Neutrophil (primary cell): ENCODE measurements around the gene EPHA4.

ENCODE experiments used
- H3K27ac ChIP-seq: fragments of 200-600 bp; sonication (generic); 2 replicates; pipeline ENCODE4 v1.5.1; 2016; ENCODE audit warnings: mild to moderate bottlenecking, moderate library complexity
- H3K27me3 ChIP-seq: fragments of 200-600 bp; sonication (generic); 2 replicates; pipeline ENCODE4 v1.6.0; 2016; ENCODE audit warnings: mild to moderate bottlenecking
- H3K36me3 ChIP-seq: fragments of 200-600 bp; sonication (generic); 2 replicates; pipeline ENCODE4 v1.5.1; 2017
- H3K4me1 ChIP-seq, 2 experiments: fragments of 200-600 bp in 1 of 2; sonication (generic) in 1 of 2; 1 replicate in 1 of 2; 2 replicates in 1 of 2; pipeline versions ENCODE4 v1.5.1 to v1.6.1; 2013 to 2016; ENCODE audit warnings: low read depth in 1 of 2, low read length in 1 of 2, mild to moderate bottlenecking in 1 of 2, moderate library complexity in 1 of 2; ENCODE audit not compliant: control insufficient read depth in 1 of 2, insufficient read depth in 1 of 2
- H3K4me3 ChIP-seq, 2 experiments: fragments of 200-600 bp in 1 of 2; sonication (generic) in 1 of 2; 1 replicate in 1 of 2; 2 replicates in 1 of 2; pipeline ENCODE4 v1.5.1; 2013 to 2016; ENCODE audit warnings: low read depth in 1 of 2, low read length in 1 of 2, mild to moderate bottlenecking in 1 of 2, moderate library complexity in 1 of 2
- H3K9me3 ChIP-seq: fragments of 200-600 bp; sonication (generic); 2 replicates; pipeline ENCODE4 v1.5.1; 2016
- TF ChIP-seq, protein P1 (sequence below): fragments of 200-600 bp; sonication (generic); IDR thresholded peaks from 2 replicates; pipeline ENCODE4 v1.5.1; 2016; ENCODE audit warnings: antibody characterized with exemption

EPHA4 gene

DNA sequence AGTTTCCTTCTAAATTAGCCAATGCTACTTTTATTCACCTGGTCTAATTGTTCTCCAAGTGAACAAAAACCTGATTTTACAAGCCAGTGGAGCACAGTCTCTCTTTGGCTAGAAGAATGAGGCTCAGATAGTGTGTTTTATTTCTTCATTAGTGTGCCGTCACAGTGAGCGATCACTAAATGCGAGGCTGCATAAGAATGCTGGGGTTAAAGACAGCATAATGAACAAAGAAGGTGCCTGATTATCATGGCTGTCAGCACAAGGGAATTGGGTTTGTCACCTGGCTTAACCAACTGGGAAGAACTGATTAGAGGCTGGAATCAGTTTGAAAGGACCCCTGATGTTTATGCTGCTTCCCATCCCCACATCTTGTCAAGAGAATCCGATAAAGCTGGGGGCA is 76.4 kb downstream of the EPHA4 start:
- peaks cover under 1% of the 10 kb centered on the region for H3K27me3 ChIP-seq
- TF ChIP-seq, protein P1, sequence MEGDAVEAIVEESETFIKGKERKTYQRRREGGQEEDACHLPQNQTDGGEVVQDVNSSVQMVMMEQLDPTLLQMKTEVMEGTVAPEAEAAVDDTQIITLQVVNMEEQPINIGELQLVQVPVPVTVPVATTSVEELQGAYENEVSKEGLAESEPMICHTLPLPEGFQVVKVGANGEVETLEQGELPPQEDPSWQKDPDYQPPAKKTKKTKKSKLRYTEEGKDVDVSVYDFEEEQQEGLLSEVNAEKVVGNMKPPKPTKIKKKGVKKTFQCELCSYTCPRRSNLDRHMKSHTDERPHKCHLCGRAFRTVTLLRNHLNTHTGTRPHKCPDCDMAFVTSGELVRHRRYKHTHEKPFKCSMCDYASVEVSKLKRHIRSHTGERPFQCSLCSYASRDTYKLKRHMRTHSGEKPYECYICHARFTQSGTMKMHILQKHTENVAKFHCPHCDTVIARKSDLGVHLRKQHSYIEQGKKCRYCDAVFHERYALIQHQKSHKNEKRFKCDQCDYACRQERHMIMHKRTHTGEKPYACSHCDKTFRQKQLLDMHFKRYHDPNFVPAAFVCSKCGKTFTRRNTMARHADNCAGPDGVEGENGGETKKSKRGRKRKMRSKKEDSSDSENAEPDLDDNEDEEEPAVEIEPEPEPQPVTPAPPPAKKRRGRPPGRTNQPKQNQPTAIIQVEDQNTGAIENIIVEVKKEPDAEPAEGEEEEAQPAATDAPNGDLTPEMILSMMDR = no peak
- H3K27ac ChIP-seq = peak overlapping the region; percentile 72
- peaks cover 23 to 25% of the 10 kb centered on the region in 2 experiments for H3K4me1 ChIP-seq
- H3K4me3 ChIP-seq = no peak overlapping the region
- no peaks in the 10 kb centered on the region for H3K9me3 ChIP-seq
- H3K36me3 ChIP-seq = no peaks in the 10 kb centered on the region

DNA sequence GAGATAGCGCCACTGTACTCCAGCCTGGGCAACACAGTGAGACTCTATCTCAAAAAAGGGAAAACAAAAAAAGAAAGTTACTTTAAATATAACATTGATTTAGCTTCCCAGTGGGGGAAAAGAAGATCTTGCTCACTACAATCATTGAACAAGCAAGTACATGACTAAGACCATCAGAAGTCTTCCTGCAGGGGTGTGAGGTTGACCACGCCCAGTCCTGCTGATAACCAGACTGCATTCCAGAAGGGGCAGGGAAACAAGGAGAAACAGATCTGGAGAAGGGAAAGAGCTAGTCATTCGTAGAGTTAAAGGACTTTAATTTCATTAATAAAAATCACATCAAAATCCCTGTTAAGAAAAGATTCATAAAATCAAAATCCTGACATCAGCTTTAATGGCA is 77.5 kb downstream of the EPHA4 start:
- no peak overlapping the region for H3K27ac ChIP-seq
- TF ChIP-seq, protein P1 = no peak
- no peak overlapping the region for H3K4me3 ChIP-seq
- H3K4me1 ChIP-seq = peaks cover 23 to 25% of the 10 kb centered on the region in 2 experiments
- no peaks in the 10 kb centered on the region for H3K9me3 ChIP-seq
- H3K27me3 ChIP-seq = peaks cover 6% of the 10 kb centered on the region
- H3K36me3 ChIP-seq = no peaks in the 10 kb centered on the region

- H3K27me3 ChIP-seq = peaks cover 6% of the 10 kb centered on the region
- no peak overlapping the region for H3K27ac ChIP-seq
- no peak overlapping the region for H3K4me3 ChIP-seq
- TF ChIP-seq, protein P1 = no peak
- peaks cover 19 to 24% of the 10 kb centered on the region in 2 experiments for H3K4me1 ChIP-seq
- H3K36me3 ChIP-seq = no peaks in the 10 kb centered on the region
- no peaks in the 10 kb centered on the region for H3K9me3 ChIP-seq
Observed at GRCh38 chr2:221493391-221493790, 78.7 kb downstream of the EPHA4 start.

GRCh38 chr2:221492636-221493035 is 79.5 kb downstream of the EPHA4 start:
- H3K4me1 ChIP-seq = peaks cover 13 to 17% of the 10 kb centered on the region in 2 experiments
- no peak overlapping the region for H3K27ac ChIP-seq
- H3K9me3 ChIP-seq = no peaks in the 10 kb centered on the region
- TF ChIP-seq, protein P1 = no peak
- H3K4me3 ChIP-seq = no peak overlapping the region
- no peaks in the 10 kb centered on the region for H3K36me3 ChIP-seq
- peaks cover 6% of the 10 kb centered on the region for H3K27me3 ChIP-seq

- H3K9me3 ChIP-seq = no peaks in the 10 kb centered on the region
- H3K27me3 ChIP-seq = peaks cover 6% of the 10 kb centered on the region
- TF ChIP-seq, protein P1 = no peak
- no peaks in the 10 kb centered on the region for H3K4me1 ChIP-seq
- H3K36me3 ChIP-seq = no peaks in the 10 kb centered on the region
- no peak overlapping the region for H3K4me3 ChIP-seq
- no peak overlapping the region for H3K27ac ChIP-seq
Observed at GRCh38 chr2:221490506-221491060, 81.5 kb downstream of the EPHA4 start.
